Muscle of arm (tissue), 12 donors: ENCODE measurements around the gene NATD1. TPM values are rescaled to one million over a fixed set of nuclear protein-coding genes. Genes with fewer than 3 reads are reported as not detected.
"Not testable (repeated sequence)": the region's sequence is repeated elsewhere in the genome, so short reads cannot be mapped to it uniquely, and the experiment has no call there.

Experiments
- DNase-seq: peaks from one replicate; pipeline ENCODE4 v3.0.0-alpha.2; 2013
- polyA plus RNA-seq, 12 donors: library from polyadenylated mRNA; unstranded; fragments of 120-200 nt; gene quantifications; one replicate each; pipeline ENCODE4 v1.2.1, GENCODE V29; 2013; ENCODE audit not compliant: insufficient read length in 12 of 12

NATD1 gene
- polyA plus RNA-seq, 12 donors: 9.9 to 26.2 (median 13.0) TPM; not detected in 1

DNA sequence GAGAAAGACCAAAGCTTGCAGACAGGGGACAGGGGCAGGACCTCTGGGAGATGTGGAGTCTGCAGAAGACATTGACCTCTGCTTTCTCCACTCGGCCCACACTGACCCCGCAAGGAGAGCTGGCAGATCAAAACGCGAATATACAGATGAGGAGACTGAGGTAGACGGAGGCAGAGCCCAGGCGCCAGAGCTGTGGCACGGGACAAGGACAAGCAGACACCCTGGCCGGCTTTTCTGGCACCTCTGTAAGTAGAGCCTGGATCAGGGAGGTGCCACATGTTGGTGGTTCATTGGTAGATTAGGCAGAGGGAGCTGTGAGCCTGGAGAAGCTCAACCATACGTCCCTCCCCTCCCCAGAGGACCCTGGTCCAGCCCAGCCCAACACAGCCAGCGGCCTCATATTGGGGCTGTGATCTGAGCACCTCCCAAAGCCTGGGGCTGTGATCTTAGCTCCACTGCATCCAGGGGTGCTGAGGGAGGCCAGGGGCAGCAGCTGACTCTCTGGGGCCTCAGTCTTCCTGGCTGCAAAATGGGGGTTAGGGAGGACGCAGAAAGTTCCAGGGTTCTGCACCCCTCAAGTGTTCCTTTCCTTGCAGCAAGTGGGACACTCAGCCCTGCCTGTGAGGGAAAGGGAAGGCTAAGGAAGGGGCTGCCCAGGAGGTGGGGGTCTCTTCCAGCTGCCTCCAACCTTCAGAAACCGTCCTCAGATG, 4.0 kb downstream of the NATD1 start:
- DNase-seq: no peak

GRCh38 chr17:21248500-21248899, 4.7 kb downstream of the NATD1 start:
- no peak for DNase-seq

GRCh38 chr17:21247552-21248258, 5.5 kb downstream of the NATD1 start:
- no peak for DNase-seq

DNA sequence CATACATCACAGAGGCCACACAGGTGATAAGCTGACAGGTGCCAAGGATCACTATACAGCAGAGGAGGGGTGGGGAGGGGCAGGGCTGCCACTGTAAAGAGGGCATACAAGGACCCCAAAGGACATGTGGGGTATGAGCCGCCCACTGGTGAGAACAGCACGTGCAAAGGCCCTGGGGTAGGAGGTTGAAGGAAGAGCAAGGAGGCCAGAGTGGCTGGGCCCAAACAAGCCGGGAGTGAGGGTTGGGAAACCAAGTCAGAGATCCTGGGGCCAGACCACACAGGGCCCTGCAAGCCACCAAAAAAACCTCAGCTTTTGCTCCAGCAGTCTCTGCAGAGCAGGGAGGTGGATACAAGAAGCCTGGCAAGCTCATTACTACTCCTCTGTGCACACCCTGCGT, 6.5 kb downstream of the NATD1 start:
- no peak for DNase-seq

DNA sequence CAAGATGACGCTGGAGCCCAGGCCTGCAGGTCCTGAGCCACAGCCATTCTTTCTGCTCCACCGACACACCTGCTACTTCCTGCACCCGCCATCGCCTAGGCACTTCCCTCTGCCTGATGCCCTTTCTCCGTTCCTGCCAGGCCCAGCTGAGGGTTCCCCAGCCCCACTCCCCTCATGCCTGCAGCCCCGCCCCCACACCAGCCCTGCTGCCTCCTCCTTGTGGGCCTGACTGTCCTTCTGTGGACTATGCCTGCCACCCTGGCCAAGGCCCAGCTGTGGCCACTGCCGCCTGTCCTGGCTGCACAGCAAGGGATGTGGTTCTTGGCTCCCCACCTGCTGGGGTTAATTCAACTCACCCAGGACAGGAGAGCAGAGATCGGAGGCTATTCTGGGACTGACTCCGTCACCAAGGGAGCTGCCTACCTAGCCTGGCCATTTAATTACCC, 7.5 kb downstream of the NATD1 start:
- DNase-seq: no peak

DNA sequence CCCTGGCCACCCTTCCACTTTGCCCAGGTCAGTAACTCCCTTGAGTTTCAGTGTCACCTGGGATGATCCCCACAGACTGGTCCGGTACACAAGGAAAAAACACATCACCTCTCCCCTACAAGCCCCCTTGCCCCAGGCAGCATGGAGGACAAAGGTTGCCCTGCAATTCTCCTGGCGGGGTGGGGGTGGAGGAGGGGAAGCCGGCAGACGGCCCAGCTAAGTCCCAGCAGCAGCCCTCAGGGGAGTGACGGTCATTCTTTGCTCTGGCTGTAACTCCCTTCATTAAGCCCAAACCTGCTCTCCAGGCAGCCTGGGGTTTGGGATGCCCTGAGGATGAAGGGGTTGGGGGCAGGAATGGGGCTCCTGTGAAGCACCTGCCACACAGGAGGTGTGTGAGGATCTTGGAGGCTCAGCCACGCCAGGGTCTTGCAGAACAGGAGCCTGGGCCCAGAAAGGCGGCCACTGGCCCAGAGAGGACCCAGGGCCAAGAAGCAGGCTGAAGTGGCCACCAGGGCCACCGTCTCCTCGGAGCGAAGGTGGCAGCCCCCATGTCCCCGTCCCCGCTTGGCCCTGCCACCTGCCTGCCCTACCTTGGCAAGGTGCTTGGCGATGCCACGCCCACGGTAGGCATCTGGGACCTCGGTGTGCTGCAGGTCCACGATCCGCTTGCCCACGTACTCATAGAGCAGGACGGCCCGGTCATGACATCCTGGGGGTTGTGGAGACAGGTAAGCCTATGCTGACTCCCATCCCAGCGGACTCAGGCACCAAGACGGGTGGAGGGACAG, 9.5 kb downstream of the NATD1 start:
- no peak for DNase-seq

DNA sequence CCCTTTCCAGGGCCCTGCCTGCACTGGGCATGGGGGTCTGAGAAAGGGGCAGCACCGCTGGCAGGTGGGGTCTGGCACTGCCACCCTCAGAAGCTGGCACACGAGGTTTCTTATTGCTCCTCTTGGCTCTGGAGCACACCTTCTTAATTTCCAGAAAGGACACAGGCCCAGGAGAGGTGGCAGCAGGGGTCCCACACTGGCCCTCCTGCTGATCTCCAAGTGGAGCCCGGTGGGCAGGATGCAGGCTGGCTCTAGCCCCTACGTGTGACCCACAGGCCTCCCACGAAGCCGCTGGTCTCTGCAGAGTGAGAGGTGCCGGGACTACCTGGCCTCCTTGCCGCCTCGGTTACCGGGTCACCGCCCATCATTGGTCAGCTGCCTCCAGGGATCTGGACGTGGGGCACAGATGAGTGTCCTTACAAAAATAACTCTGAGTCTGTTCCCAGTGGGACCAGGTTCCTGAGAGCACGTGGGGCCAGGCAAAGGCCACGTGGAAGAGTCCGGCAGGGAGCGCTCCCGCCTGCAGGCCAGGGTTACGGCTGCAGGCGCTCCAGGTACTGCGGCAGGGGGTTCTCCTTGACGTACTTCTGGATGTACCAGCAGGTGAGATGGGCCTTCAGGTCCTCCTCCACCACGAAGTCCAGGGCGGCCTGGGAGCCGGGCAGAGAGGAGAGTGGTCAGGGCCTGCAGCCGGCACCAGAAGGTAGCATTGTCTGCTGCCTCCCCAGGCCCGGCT, 10.3 kb downstream of the NATD1 start:
- no peak for DNase-seq

- no peak for DNase-seq
These were observed 11.0 kb downstream of the NATD1 start for GRCh38 chr17:21242026-21242697.

DNA sequence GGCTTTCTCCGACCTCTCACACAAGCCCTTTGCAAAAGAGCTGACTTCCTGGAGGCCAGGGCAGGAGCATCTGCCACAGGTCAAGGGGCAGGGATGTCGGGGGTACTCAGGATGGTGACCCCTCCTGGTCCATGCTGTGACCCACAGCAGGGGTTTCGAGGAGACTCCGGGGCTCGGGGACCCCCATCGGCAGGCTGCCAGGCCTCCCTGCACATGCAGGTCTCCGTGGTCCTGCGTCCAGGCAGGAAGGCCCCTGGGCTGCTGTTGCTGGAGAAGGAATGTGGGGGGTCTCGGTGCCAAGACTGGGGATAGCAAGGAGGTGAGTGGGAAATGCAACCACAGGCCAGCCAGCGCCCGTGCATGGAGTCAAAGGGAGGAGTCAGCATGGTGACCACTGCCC, 11.6 kb downstream of the NATD1 start:
- DNase-seq: no peak

GRCh38 chr17:21240369-21241055, 12.7 kb downstream of the NATD1 start:
- DNase-seq: no peak

- no peak for DNase-seq
These were observed 13.4 kb downstream of the NATD1 start for GRCh38 chr17:21239680-21240368.

GRCh38 chr17:21235921-21236320, 17.3 kb downstream of the NATD1 start:
- no peak for DNase-seq

- DNase-seq: no peak
These were observed 19.4 kb downstream of the NATD1 start for GRCh38 chr17:21233581-21234347.

DNA sequence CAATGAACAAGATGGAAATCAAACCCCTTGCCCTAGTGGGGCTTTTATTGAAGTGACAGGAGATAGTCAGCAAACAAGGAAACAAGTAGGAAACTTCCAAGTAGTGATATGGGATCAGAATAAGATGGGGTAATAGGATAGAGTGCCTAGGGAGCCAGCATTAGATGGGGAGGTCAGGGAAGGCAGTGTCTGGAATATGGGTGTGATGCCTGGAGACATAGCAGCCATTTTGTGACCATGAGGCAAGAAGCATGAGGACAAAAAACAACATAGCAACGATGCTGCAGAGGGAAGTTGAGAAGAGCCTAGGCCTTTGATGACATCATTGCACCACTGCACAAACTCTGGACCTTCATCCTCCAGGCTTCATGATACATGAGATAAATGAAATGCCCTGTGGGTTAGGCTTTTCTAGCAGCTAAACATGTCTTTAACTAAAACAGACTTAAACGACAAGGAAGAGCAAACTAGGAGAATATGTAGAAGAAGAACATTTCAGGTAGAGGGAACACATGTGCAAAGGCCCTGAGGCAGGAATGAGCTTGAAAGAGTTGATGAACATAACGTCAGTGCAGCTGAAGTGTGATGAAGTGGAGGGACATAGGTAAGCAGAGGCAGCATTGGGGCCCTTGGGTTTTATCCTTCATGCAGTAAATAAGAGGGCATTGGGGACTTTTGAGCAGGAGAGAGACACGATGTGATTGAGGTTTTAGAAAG, 21.0 kb downstream of the NATD1 start:
- no peak for DNase-seq

DNA sequence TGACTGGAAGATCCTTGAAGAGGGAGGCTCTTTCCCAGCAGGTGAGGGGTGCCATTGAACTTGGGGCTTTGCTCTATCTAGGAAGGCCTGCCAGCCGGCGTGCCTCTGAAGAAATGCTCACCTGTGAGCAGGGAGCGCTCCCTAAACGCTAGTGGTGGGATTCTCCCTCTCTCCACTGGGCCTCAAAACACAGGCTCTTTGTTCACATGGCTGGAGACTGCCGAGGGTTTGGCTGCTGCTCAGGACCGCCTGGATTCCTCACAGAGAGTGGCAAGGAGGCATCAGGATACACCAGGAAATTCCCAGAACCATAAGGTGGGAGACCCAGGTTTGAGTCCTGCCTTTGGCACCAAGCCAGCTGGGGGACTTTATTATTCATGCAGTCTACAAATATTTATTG, 21.7 kb downstream of the NATD1 start:
- DNase-seq: no peak

DNA sequence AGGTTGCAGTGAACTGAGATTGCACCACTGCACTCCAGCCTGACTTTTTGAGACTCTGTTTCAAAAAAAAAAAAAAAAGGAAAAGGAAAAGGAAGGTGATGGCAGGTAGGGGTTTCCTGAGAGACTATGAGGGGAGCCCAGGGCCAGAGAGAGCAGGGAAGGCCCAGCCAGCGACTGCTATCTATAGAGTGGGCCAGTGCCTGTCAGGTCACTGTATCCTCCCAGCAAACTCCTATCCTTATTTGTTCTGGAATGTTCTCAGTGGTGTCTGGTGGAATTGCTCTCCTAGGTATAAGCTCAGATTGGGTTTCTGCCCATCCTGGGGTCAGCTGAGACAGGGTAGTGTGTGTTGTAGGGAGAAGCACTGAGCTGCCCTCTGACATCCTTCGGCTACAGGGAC, 24.4 kb downstream of the NATD1 start:
- no peak for DNase-seq

- no peak for DNase-seq
These were observed 25.1 kb downstream of the NATD1 start for GRCh38 chr17:21228111-21228510.

GRCh38 chr17:21227277-21227676, 25.9 kb downstream of the NATD1 start:
- DNase-seq: not testable (repeated sequence)

GRCh38 chr17:21223086-21223485, 30.1 kb downstream of the NATD1 start:
- DNase-seq: no peak
